H9 (cell line): Measurements from ENCODE around the gene FAHD1. TPM values are rescaled to one million over a fixed set of nuclear protein-coding genes. Genes with fewer than 3 reads are reported as not detected.

Experiments
- DNase-seq: peaks from one replicate; pipeline ENCODE4 v3.0.0-alpha.2; 2017
- H2AFZ ChIP-seq: one replicate; pipeline ENCODE4 v1.6.1; 2013; ENCODE audit warnings: mild to moderate bottlenecking, low read length, control low read depth, moderate library complexity
- H2AK5ac ChIP-seq: 2 replicates; pipeline ENCODE4 v1.6.1; 2013; ENCODE audit warnings: low read length, control low read depth, mixed read lengths; ENCODE audit not compliant: insufficient read length
- H2BK120ac ChIP-seq: one replicate; pipeline ENCODE4 v1.6.1; 2013; ENCODE audit warnings: low read depth, mild to moderate bottlenecking, low read length, control low read depth, inconsistent platforms; ENCODE audit not compliant: poor library complexity, severe bottlenecking
- H2BK12ac ChIP-seq: 2 replicates; pipeline ENCODE4 v1.6.1; 2013; ENCODE audit warnings: low read length, control low read depth, mixed read lengths, low read depth; ENCODE audit not compliant: insufficient read length
- H2BK15ac ChIP-seq: 2 replicates; pipeline ENCODE4 v1.6.1; 2013; ENCODE audit warnings: low read depth, low read length, control low read depth
- H2BK20ac ChIP-seq: one replicate; pipeline ENCODE4 v1.6.1; 2013; ENCODE audit warnings: low read depth, mild to moderate bottlenecking, low read length, control low read depth, inconsistent platforms; ENCODE audit not compliant: poor library complexity, severe bottlenecking
- H2BK5ac ChIP-seq: 2 replicates; pipeline ENCODE4 v1.6.1; 2013; ENCODE audit warnings: low read length, control low read depth, mixed read lengths; ENCODE audit not compliant: insufficient read length
- H3K14ac ChIP-seq: 2 replicates; pipeline ENCODE4 v1.6.1; 2013; ENCODE audit warnings: low read length, control low read depth; ENCODE audit not compliant: insufficient read depth
- H3K18ac ChIP-seq: 2 replicates; pipeline ENCODE4 v1.6.1; 2013; ENCODE audit warnings: low read depth, mild to moderate bottlenecking, mixed read lengths, low read length, control low read depth; ENCODE audit not compliant: insufficient read length
- H3K23ac ChIP-seq: 2 replicates; pipeline ENCODE4 v1.6.1; 2013; ENCODE audit warnings: low read length, control low read depth, mixed read lengths, low read depth; ENCODE audit not compliant: insufficient read length
- H3K23me2 ChIP-seq: 2 replicates; pipeline ENCODE4 v1.6.1; 2013; ENCODE audit warnings: low read depth, mild to moderate bottlenecking, mixed read lengths, low read length, control low read depth; ENCODE audit not compliant: insufficient read length, poor library complexity, severe bottlenecking
- H3K27ac ChIP-seq: 2 replicates; pipeline ENCODE4 v1.5.1; 2013; ENCODE audit warnings: low read length, control low read depth, mixed read lengths, low read depth; ENCODE audit not compliant: insufficient read length
- H3K27me3 ChIP-seq: 2 replicates; pipeline ENCODE4 v1.6.1; 2013; ENCODE audit warnings: low read length, control low read depth, inconsistent platforms; ENCODE audit not compliant: insufficient read depth
- H3K4ac ChIP-seq: 2 replicates; pipeline ENCODE4 v1.6.1; 2013; ENCODE audit warnings: low read depth, mild to moderate bottlenecking, control low read depth, inconsistent platforms, low read length, moderate library complexity
- H3K4me1 ChIP-seq: 2 replicates; pipeline ENCODE4 v1.6.1; 2013; ENCODE audit warnings: low read length, control low read depth, inconsistent platforms; ENCODE audit not compliant: insufficient read depth
- H3K4me2 ChIP-seq: 2 replicates; pipeline ENCODE4 v1.6.1; 2013; ENCODE audit warnings: low read length, control low read depth, mixed read lengths; ENCODE audit not compliant: insufficient read length, insufficient read depth
- H3K56ac ChIP-seq: 2 replicates; pipeline ENCODE4 v1.6.1; 2013; ENCODE audit warnings: low read depth, mild to moderate bottlenecking, mixed read lengths, low read length, control low read depth; ENCODE audit not compliant: insufficient read length
- H3K79me1 ChIP-seq: 2 replicates; pipeline ENCODE4 v1.6.1; 2013; ENCODE audit warnings: low read depth, mild to moderate bottlenecking, moderate library complexity, low read length, control low read depth, inconsistent platforms; ENCODE audit not compliant: insufficient read depth, poor library complexity, severe bottlenecking
- H3K79me2 ChIP-seq: 2 replicates; pipeline ENCODE4 v1.6.1; 2013; ENCODE audit warnings: low read length, control low read depth, inconsistent platforms; ENCODE audit not compliant: insufficient read depth
- H3K9ac ChIP-seq: 2 replicates; pipeline ENCODE4 v1.6.1; 2013; ENCODE audit warnings: low read length, control low read depth, mixed read lengths; ENCODE audit not compliant: insufficient read length; ENCODE audit errors: extremely low read depth
- H3K9me3 ChIP-seq: one replicate; pipeline ENCODE4 v1.6.1; 2013; ENCODE audit warnings: low read depth, low read length, inconsistent platforms; ENCODE audit not compliant: control insufficient read depth
- H3T11ph ChIP-seq: one replicate; pipeline ENCODE4 v1.6.1; 2013; ENCODE audit warnings: mild to moderate bottlenecking, low read length, control low read depth, inconsistent platforms
- H4K20me1 ChIP-seq: one replicate; pipeline ENCODE4 v1.6.1; 2013; ENCODE audit not compliant: control insufficient read depth, insufficient read length, insufficient read depth
- H4K5ac ChIP-seq: 2 replicates; pipeline ENCODE4 v1.6.1; 2013; ENCODE audit warnings: low read depth, mild to moderate bottlenecking, mixed read lengths, low read length, control low read depth; ENCODE audit not compliant: insufficient read length
- H4K8ac ChIP-seq: replicated peaks from 2 replicates; pipeline ENCODE4 v1.6.1; 2013; ENCODE audit warnings: low read length, control low read depth, mixed read lengths, low read depth; ENCODE audit not compliant: insufficient read length
- H4K91ac ChIP-seq: 2 replicates; pipeline ENCODE4 v1.6.1; 2013; ENCODE audit warnings: low read depth, mild to moderate bottlenecking, moderate library complexity, mixed read lengths, low read length, control low read depth; ENCODE audit not compliant: insufficient read length
- H3K27ac Mint-ChIP-seq, 3 experiments: 2 replicates in 2 of 3; 3 replicates in 1 of 3; pipeline ENCODE4 v1.8.0; 2020 to 2021; ENCODE audit warnings: mixed read lengths in 3 of 3, mild to moderate bottlenecking in 1 of 3, moderate library complexity in 1 of 3
- H3K27me3 Mint-ChIP-seq: 2 replicates; pipeline ENCODE4 v1.8.0; 2021; ENCODE audit warnings: low read depth, mild to moderate bottlenecking, moderate library complexity, mixed read lengths
- H3K36me3 Mint-ChIP-seq, 3 experiments: 2 replicates in 2 of 3; 3 replicates in 1 of 3; pipeline ENCODE4 v1.8.0; 2020 to 2021; ENCODE audit warnings: low read depth in 3 of 3, mixed read lengths in 3 of 3; ENCODE audit not compliant: insufficient read depth in 1 of 3
- H3K4me1 Mint-ChIP-seq, 2 experiments: 2 replicates each; pipeline ENCODE4 v1.8.0; 2020; ENCODE audit warnings: mixed read lengths in 2 of 2
- H3K4me3 Mint-ChIP-seq, 2 experiments: 2 replicates in 1 of 2; 3 replicates in 1 of 2; pipeline ENCODE4 v1.8.0; 2020 to 2021; ENCODE audit warnings: mild to moderate bottlenecking in 2 of 2, mixed read lengths in 2 of 2, moderate library complexity in 1 of 2
- H3K9me3 Mint-ChIP-seq, 2 experiments: 2 replicates in 1 of 2; 3 replicates in 1 of 2; pipeline ENCODE4 v1.8.0; 2020; ENCODE audit warnings: mild to moderate bottlenecking in 2 of 2, mixed read lengths in 2 of 2, moderate library complexity in 1 of 2
- CTCF ChIP-seq: fragments of 200-600 bp; sonication (generic); conservative IDR thresholded peaks from 3 replicates; pipeline ENCODE4 v1.8.0; 2021; ENCODE audit warnings: antibody characterized with exemption, mild to moderate bottlenecking
- WGBS: extraction: QIAGEN DNeasy Blood & Tissue Kit; methylation state at CpG from one replicate; pipeline ENCODE4 v1.1.7; 2013; ENCODE audit warnings: missing lambda C conversion rate, low lambda C conversion rate, mixed read lengths; ENCODE audit not compliant: insufficient read length; ENCODE audit errors: extremely low coverage; 5-methylcytosine and 5-hydroxymethylcytosine counted together
- total RNA-seq: library from RNA; stranded (reverse); gene quantifications from 2 replicates; pipeline ENCODE4 v1.2.1, GENCODE V29; 2021

Gene FAHD1
- total RNA-seq, 1 experiment from 2014 or later: 16.2 TPM

GRCh38 chr16:1859650-1860049 is 32.6 kb downstream of the FAHD1 start:
- Histone ChIP-seq H2BK5ac (no peak overlapping the region), H4K5ac (no peak overlapping the region), H4K20me1 (no peaks in the 10 kb centered on the region), H3K18ac (no peak overlapping the region), H3K4ac (no peak overlapping the region), H2BK12ac (no peak overlapping the region), H3K27me3 (no peaks in the 10 kb centered on the region), H3K9me3 (no peaks in the 10 kb centered on the region), H3K56ac (no peak overlapping the region), H2BK20ac (no peak overlapping the region), H3K23me2 (no peaks in the 10 kb centered on the region), H3K9ac (no peak overlapping the region), H2BK15ac (no peak overlapping the region), H3T11ph (no peak overlapping the region), H3K14ac (no peak overlapping the region; the same call in 1 of the 2 replicates), H4K91ac (no peak overlapping the region), H3K27ac (no peak overlapping the region), H3K4me1 (no peaks in the 10 kb centered on the region), H3K4me2 (no peak overlapping the region), H3K79me1 (no peaks in the 10 kb centered on the region), H2AFZ (no peak overlapping the region), H3K79me2 (no peaks in the 10 kb centered on the region), H2AK5ac (no peak overlapping the region), H2BK120ac (no peak overlapping the region), H3K23ac (no peak overlapping the region), H4K8ac (no peak overlapping the region)
- no peak overlapping the region for H3K27ac Mint-ChIP-seq
- no CpG with 5 or more reads among the region's 8 CpGs for WGBS
- peaks cover 74% of the 10 kb centered on the region for H3K27me3 Mint-ChIP-seq
- TF ChIP-seq CTCF: no peak
- no peak overlapping the region for H3K4me3 Mint-ChIP-seq
- no peaks in the 10 kb centered on the region for H3K9me3 Mint-ChIP-seq
- peaks cover 0 to 2% (median 0%) of the 10 kb centered on the region in 3 experiments; a peak in 1 of 7 replicates for H3K36me3 Mint-ChIP-seq
- H3K4me1 Mint-ChIP-seq: no peaks in the 10 kb centered on the region
- DNase-seq: peak; percentile 48
